ENCODE measurements around the gene AEBP1. TPM values are rescaled to one million over a fixed set of nuclear protein-coding genes. Genes with fewer than 3 reads are reported as not detected.

AEBP1 gene
- total RNA-seq, 1 experiment from 2014 or later = 49.3 TPM

GRCh38 chr7:44060091-44060947, 43.8 kb upstream of the AEBP1 start:
- TF ChIP-seq, protein P1, sequence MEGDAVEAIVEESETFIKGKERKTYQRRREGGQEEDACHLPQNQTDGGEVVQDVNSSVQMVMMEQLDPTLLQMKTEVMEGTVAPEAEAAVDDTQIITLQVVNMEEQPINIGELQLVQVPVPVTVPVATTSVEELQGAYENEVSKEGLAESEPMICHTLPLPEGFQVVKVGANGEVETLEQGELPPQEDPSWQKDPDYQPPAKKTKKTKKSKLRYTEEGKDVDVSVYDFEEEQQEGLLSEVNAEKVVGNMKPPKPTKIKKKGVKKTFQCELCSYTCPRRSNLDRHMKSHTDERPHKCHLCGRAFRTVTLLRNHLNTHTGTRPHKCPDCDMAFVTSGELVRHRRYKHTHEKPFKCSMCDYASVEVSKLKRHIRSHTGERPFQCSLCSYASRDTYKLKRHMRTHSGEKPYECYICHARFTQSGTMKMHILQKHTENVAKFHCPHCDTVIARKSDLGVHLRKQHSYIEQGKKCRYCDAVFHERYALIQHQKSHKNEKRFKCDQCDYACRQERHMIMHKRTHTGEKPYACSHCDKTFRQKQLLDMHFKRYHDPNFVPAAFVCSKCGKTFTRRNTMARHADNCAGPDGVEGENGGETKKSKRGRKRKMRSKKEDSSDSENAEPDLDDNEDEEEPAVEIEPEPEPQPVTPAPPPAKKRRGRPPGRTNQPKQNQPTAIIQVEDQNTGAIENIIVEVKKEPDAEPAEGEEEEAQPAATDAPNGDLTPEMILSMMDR (conservative IDR thresholded peaks at IDR 0.05) = no peak
- H2BK12ac ChIP-seq (ENCODE audit: insufficient read length, low read depth, low read length) = no peak overlapping the region
- H3K27me3 ChIP-seq (ENCODE audit: insufficient read depth, low read length) = no peaks in the 10 kb centered on the region
- H3K79me2 ChIP-seq (ENCODE audit: insufficient read depth, low read length) = no peaks in the 10 kb centered on the region
- no peak overlapping the region for H3K27ac ChIP-seq (ENCODE audit: insufficient read length, low read depth, low read length)
- H2BK5ac ChIP-seq (ENCODE audit: insufficient read length, low read length) = no peak overlapping the region
- no peaks in the 10 kb centered on the region for H3K9me3 ChIP-seq (ENCODE audit: control insufficient read depth, low read depth, low read length)
- H2BK20ac ChIP-seq (ENCODE audit: low read depth, low read length, poor library complexity, severe bottlenecking) = no peak overlapping the region
- H3K18ac ChIP-seq (ENCODE audit: insufficient read length, low read depth, low read length) = no peak overlapping the region
- H3K9ac ChIP-seq (ENCODE audit: extremely low read depth, insufficient read length, low read length) = no peak overlapping the region
- Mint-ChIP-seq H3K9me3 (no peaks in the 10 kb centered on the region; a peak in 2 of 5 replicates), H3K4me3 (no peak overlapping the region), H3K27ac (no peak overlapping the region; a peak in 1 of 7 replicates), H3K36me3 (ENCODE audit: insufficient read depth in 1 of 3, low read depth in 3 of 3) (peaks cover 14 to 55% (median 38%) of the 10 kb centered on the region in 3 experiments; a peak in 6 of 7 replicates), H3K27me3 (ENCODE audit: low read depth) (peaks cover 3% of the 10 kb centered on the region; the same call in 1 of the 2 replicates), H3K4me1 (peaks cover 18 to 19% of the 10 kb centered on the region in 2 experiments)
- no peak for DNase-seq
- no peak overlapping the region for H3K4me2 ChIP-seq (ENCODE audit: insufficient read depth, insufficient read length, low read length)
- no peak overlapping the region for H4K8ac ChIP-seq (replicated peaks; ENCODE audit: insufficient read length, low read depth, low read length)
- H2AFZ ChIP-seq (ENCODE audit: low read length) = no peak overlapping the region
- H3K4ac ChIP-seq (ENCODE audit: low read depth, low read length) = no peak overlapping the region
- H4K20me1 ChIP-seq (ENCODE audit: control insufficient read depth, insufficient read depth, insufficient read length) = no peaks in the 10 kb centered on the region
- H2AK5ac ChIP-seq (ENCODE audit: insufficient read length, low read length) = no peak overlapping the region
- no peaks in the 10 kb centered on the region for H3K79me1 ChIP-seq (ENCODE audit: insufficient read depth, low read depth, low read length, poor library complexity, severe bottlenecking)
- no CpG with 5 or more reads among the region's 21 CpGs for WGBS (ENCODE audit: extremely low coverage, insufficient read length, low lambda C conversion rate)
- peaks cover 4% of the 10 kb centered on the region; the same call in 1 of the 2 replicates for H3K4me1 ChIP-seq (ENCODE audit: insufficient read depth, low read length)
- H3K14ac ChIP-seq (ENCODE audit: insufficient read depth, low read length) = no peak overlapping the region
- no peak overlapping the region for H4K5ac ChIP-seq (ENCODE audit: insufficient read length, low read depth, low read length)
- H3T11ph ChIP-seq (ENCODE audit: low read length) = no peak overlapping the region
- H2BK15ac ChIP-seq (ENCODE audit: low read depth, low read length) = no peak overlapping the region
- H3K23ac ChIP-seq (ENCODE audit: insufficient read length, low read depth, low read length) = no peak overlapping the region
- no peak overlapping the region for H2BK120ac ChIP-seq (ENCODE audit: low read depth, low read length, poor library complexity, severe bottlenecking)
- no peak overlapping the region for H4K91ac ChIP-seq (ENCODE audit: insufficient read length, low read depth, low read length)
- H3K56ac ChIP-seq (ENCODE audit: insufficient read length, low read depth, low read length) = no peak overlapping the region
- H3K23me2 ChIP-seq (ENCODE audit: insufficient read length, low read depth, low read length, poor library complexity, severe bottlenecking) = no peaks in the 10 kb centered on the region
